Measurements from ENCODE around the gene NFIB. TPM values are rescaled to one million over a fixed set of nuclear protein-coding genes. Genes with fewer than 3 reads are reported as not detected.

NFIB gene
- total RNA-seq, 1 donor from 2014 or later: 99.4 TPM

- no peak for ATAC-seq
- TF ChIP-seq CTCF (IDR thresholded peaks at IDR 0.05): no peak
- Histone ChIP-seq H3K9me3 (no peaks in the 10 kb centered on the region), H3K4me3 (no peak overlapping the region), H3K36me3 (no peaks in the 10 kb centered on the region), H3K27ac (no peak overlapping the region), H3K4me1 (peaks cover 24% of the 10 kb centered on the region), H3K27me3 (no peaks in the 10 kb centered on the region)
- intact Hi-C loops (cut with DNase I): no loop called here
- no peak for DNase-seq
These were observed 55.8 kb downstream of the NFIB start for GRCh38 chr9:14258156-14258555.

GRCh38 chr9:14256588-14256987, 57.4 kb downstream of the NFIB start:
- DNase-seq (no peak), ATAC-seq (peak; percentile 71)
- H3K27me3 ChIP-seq: no peaks in the 10 kb centered on the region
- no peaks in the 10 kb centered on the region for H3K36me3 ChIP-seq
- intact Hi-C loops (cut with DNase I): no loop called here
- no peak for TF ChIP-seq CTCF (IDR thresholded peaks at IDR 0.05)
- peaks cover 35% of the 10 kb centered on the region for H3K4me1 ChIP-seq
- H3K4me3 ChIP-seq: no peak overlapping the region
- no peaks in the 10 kb centered on the region for H3K9me3 ChIP-seq
- no peak overlapping the region for H3K27ac ChIP-seq

DNA sequence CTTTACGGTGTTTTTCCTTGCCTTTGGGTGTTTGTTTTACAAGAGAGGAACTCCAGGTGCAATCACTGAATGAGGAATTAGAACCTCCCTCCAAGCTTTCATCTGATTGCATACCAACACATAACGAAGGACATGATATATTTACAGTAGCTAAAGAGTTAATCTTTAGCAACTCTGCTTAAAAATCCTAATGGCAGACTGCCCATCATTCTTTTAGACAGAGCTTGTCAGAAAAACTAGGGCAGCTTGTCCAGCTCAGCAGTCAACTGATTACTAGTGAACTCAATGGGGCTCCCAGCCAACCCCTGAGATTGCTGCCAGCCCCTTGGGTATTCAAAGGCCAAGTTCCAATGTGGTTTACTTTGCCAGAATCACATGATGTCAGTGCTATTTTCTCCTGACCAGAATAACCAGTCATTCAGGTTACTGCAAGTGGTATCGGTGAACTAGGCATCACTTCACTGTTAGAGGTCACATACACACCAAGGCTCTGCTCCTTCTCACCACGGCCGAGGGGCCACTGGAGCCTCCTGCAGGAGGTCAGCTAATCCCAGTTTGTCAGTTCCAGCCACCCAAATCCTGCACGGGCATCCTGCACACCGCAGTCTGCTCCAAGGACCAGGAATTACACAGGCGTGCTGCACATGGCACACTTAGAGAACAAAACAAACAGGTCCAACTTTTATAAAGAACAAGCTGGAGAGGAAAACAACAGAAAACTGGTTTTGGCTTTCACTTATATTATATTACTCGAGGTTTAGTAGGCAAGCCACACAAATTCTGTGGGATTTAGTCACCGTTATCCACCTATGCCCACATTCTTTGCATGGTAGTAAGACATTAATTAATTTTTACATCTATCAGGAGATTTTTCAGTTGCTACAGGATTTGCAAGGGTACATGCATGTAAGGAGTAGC, 62.5 kb downstream of the NFIB start:
- peak; percentile 89 for DNase-seq
- Histone ChIP-seq H3K4me1 (peaks cover 28% of the 10 kb centered on the region), H3K27ac (no peak overlapping the region), H3K36me3 (no peaks in the 10 kb centered on the region), H3K27me3 (no peaks in the 10 kb centered on the region), H3K4me3 (peak overlapping the region; percentile 3), H3K9me3 (no peaks in the 10 kb centered on the region)
- no peak for TF ChIP-seq CTCF (IDR thresholded peaks at IDR 0.05)
- intact Hi-C loops (cut with DNase I): no loop called here
- peak; percentile 94 for ATAC-seq

- Histone ChIP-seq H3K4me1 (peaks cover 28% of the 10 kb centered on the region), H3K27me3 (no peaks in the 10 kb centered on the region), H3K9me3 (no peaks in the 10 kb centered on the region), H3K36me3 (no peaks in the 10 kb centered on the region), H3K27ac (no peak overlapping the region), H3K4me3 (no peak overlapping the region)
- no peak for DNase-seq
- intact Hi-C loops (cut with DNase I): no loop called here
- TF ChIP-seq CTCF (IDR thresholded peaks at IDR 0.05): no peak
- no peak for ATAC-seq
These were observed 63.2 kb downstream of the NFIB start for GRCh38 chr9:14250794-14251153.

DNA sequence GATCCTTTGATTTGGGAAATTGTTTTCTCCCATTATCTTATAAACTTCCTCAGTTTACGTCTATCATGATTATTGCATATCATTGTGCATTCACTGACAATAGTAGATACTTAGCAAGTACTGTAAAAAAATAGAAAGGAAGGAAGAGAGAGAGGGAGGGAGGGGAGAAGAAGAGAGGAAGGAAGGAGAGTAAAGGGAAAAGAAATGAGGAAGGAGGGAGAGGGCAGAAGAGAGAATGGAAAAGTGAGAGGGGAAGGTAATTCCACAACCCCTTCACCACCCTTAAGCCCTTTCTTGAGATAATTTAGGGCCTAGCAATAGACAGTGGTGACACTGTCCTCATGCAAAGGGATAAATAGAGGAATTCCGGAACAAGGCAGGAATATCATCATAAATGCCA, 64.4 kb downstream of the NFIB start:
- H3K4me1 ChIP-seq: peaks cover 28% of the 10 kb centered on the region
- no peaks in the 10 kb centered on the region for H3K9me3 ChIP-seq
- no peak for DNase-seq
- no peaks in the 10 kb centered on the region for H3K27me3 ChIP-seq
- intact Hi-C loops (cut with DNase I): no loop called here
- H3K27ac ChIP-seq: no peak overlapping the region
- no peak for ATAC-seq
- no peaks in the 10 kb centered on the region for H3K36me3 ChIP-seq
- H3K4me3 ChIP-seq: no peak overlapping the region
- no peak for TF ChIP-seq CTCF (IDR thresholded peaks at IDR 0.05)
